ENCODE measurements around the gene LTBP1.
"Not testable (repeated sequence)": the region's sequence is repeated elsewhere in the genome, so short reads cannot be mapped to it uniquely, and the experiment has no call there.

The LTBP1 gene

GRCh38 chr2:33153008-33153407, 206.3 kb downstream of the LTBP1 start:
- DNase-seq: peak in 2 of 3 donors; percentile 16 to 25

GRCh38 chr2:33158482-33159003, 211.8 kb downstream of the LTBP1 start:
- DNase-seq: no peak

DNA sequence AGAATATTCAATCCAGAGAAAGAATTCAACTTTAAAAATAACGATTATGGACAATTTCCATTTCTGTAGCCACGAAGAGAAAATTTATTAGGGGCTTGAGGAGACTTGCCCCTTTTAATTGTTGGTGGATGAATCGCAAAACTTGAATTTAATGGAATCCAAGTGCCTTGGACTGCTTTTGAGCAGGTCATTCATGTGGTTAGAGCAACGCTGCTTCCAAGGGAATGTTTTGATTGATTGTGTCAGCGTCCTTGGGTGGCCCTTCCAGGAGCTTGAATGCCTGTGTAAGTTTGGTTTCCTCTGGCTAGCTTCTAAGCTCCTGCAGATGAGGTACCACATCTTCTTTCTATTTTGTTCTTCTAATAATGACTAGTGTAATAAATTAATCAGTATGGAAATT, 213.4 kb downstream of the LTBP1 start:
- DNase-seq: no peak

DNA sequence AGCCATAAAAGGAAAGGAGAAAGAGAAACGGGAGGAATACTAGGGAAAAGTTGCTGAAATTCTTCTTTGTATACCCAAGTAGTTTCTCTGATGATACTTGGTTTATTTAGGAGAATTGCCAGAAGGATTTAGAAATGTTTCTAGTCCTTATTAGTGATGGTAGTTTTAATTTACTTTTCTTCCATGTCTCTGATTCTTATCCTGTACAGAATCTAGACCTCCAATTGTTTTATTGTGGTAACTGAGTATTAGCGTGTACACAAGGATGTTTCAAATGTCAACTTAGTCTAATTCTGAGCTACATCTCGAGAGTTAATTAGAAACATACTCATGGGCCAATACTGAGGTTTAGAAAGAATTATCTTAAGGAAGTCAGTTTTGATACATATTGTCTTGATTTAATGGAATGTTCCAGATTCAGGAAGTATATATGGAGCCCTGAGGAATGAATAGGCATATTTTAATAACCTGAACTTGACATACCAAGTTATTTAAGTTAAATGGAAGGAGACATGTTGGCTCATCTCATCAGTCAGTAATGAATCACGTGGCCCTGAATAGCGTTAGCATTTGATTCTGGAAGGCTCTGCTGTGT, 219.6 kb downstream of the LTBP1 start:
- no peak for DNase-seq

GRCh38 chr2:33167622-33168245, 221.0 kb downstream of the LTBP1 start:
- no peak for DNase-seq

- no peak for DNase-seq
Observed at GRCh38 chr2:33168425-33168824, 221.7 kb downstream of the LTBP1 start.

DNA sequence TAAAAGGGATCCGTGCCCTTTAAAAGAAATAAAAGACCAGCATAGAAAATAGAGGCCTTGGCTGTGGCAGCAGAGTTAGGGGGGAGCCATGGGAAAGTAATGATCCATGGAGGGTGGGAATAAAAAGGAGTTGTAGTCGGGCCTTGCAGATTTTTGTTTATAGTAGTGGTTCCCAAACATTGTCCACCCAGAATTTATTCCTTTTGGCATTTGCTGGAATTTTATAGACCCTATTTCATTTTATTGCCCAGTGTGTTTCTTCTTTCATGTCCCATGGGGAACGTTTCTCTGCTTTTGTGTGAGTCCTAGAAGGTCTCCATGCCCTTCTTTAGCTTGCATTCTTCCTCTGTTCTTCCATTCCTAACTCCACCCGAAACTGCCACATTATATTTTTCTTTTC, 222.2 kb downstream of the LTBP1 start:
- no peak for DNase-seq

DNA sequence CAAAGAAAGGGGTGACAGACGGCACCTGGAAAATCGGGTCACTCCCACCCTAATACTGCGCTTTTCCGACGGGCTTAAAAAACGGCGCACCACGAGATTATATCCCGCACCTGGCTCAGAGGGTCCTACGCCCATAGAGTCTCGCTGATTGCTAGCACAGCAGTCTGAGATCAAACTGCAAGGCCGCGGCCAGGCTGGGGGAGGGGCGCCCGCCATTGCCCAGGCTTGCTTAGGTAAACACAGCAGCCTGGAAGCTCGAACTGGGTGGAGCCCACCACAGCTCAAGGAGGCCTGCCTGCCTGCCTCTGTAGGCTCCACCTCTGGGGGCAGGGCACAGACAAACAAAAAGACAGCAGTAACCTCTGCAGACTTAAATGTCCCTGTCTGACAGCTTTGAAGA, 223.5 kb downstream of the LTBP1 start:
- DNase-seq: not testable (repeated sequence)

GRCh38 chr2:33177627-33178026, 230.9 kb downstream of the LTBP1 start:
- DNase-seq: no peak

DNA sequence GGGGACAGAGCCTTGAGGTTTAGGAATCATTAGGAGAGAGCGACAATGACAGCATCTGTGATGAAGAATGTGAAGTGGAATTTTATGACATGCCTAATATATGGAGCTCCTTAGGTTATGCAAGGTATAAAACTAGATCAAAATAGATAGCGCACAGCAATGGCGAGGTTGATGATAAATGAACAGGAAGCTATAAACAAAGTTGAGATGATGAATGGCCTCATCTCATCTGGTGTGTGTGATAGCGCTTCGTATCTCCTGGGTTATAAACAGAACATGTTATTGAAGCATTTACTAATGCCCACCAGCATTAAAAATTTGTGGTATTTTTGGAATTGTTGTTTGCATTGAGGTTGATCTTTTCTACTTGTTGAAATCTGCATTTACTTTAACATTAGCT, 231.5 kb downstream of the LTBP1 start:
- no peak for DNase-seq

DNA sequence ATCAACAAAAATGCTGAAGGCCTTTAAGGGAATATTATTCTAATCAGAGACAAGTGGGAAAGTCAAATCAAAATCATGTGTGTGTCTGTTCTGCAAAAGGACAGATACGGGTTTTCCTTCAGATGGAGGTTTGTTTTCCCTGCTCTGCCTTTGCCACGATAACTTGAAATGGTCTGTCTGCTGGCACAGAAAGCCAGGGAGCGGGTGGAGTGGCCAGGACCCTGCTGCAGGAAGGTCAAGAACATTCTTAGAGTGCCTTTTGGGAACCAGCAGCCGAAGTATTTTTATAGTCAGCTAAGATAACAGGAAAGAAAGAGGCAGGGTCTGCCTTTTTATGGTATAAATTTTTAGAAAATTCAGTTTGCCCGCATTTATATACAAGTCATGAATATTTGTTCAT, 234.2 kb downstream of the LTBP1 start:
- no peak for DNase-seq

DNA sequence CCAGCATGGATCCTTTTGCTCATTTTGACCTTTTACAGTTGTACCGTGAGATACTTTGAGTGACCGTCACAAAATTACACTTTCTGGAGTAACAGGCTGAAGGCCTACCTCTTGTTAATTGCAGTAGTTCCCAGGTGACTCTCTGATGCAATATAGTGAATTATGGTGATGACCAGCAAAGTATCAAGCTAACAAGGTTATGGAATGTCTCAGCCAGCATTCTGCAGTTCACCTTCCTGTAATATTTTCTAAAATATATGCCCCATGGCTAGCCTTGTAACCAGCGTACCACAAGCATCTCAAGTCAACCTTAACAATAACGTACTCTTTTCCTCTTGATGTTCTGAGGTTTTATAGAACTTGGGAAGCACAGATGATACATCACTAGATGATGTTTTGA, 234.7 kb downstream of the LTBP1 start:
- DNase-seq: no peak

DNA sequence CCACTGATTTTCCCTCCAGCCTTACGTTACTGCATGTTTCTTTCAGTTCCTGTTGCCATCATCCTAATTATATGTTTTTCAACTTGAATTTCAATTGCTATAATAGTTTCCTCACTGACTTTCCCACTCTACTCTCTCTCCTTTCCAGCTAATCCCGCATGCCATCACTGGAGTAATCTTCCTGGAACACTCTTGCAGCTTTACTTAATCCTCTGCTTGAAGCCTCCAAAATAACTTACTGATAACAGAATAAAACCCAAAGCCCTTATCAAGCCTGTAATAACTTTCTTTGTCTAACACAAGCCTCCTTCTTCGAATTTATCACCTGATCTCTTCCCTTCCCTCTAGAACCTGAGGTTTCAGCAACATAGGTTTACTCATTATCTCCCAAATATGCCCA, 237.3 kb downstream of the LTBP1 start:
- DNase-seq: no peak

GRCh38 chr2:33186937-33187336, 240.2 kb downstream of the LTBP1 start:
- no peak for DNase-seq

DNA sequence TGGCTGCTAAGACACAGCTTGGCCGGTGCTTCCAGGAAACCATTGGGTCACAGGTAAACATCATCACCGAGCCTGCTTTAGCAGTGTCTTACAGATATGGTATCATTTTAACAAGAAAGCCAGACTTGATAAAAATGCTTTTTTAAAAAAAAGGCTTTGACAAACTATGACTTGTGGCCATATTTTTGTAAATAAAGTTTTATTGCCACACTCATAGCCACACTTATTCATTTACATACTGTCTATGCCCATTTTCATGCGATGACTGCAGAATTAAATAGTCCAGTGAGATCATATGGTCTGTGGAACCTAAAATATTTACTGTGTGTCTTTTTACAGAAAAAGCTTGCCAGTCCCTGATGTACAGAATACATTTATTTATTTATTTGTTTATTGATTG, 242.0 kb downstream of the LTBP1 start:
- no peak for DNase-seq

- no peak for DNase-seq
Observed at GRCh38 chr2:33190393-33190937, 243.7 kb downstream of the LTBP1 start.

- no peak for DNase-seq
Observed at GRCh38 chr2:33195891-33196290, 249.1 kb downstream of the LTBP1 start.

DNA sequence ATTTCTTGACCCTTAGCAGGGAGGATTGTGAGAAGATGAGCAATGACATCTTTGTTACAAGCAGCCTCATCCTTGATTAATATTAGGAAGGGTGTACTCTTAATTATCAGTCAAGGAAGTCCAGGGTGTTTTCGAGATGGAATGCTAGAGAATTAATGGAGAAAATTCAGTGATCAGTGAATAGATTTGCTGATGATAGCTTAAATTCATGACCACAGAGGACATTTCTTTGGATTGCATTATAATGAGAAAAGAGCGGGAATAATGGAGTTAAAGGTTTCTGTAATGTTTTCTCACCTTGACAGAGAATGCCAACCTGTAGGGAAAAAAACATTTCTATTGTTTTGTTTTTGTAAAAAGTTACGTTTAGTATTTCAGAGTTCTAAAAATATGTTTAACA, 249.9 kb downstream of the LTBP1 start:
- DNase-seq: no peak

- DNase-seq: no peak
Observed at GRCh38 chr2:33197198-33197938, 250.6 kb downstream of the LTBP1 start.

- no peak for DNase-seq
Observed at GRCh38 chr2:33202641-33203522, 256.1 kb downstream of the LTBP1 start.

DNA sequence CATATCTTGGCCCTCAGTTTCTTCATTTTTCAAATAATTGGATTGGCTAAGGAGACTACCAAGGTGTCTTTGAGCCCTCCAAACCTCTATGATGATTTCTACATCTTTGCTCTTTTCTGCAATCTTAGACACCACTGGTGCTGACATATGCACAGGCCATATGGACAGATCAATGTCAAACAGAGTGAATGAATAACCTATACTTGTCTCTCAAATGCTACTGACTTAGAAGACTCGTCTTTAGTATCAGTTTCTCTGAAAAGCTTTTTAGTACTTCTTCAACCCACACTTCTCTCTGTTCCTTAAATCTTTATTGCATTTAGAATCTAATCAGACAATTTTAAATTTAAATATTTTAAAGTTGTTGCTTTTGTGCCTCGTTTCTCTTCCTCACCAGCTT, 258.2 kb downstream of the LTBP1 start:
- DNase-seq: no peak

DNA sequence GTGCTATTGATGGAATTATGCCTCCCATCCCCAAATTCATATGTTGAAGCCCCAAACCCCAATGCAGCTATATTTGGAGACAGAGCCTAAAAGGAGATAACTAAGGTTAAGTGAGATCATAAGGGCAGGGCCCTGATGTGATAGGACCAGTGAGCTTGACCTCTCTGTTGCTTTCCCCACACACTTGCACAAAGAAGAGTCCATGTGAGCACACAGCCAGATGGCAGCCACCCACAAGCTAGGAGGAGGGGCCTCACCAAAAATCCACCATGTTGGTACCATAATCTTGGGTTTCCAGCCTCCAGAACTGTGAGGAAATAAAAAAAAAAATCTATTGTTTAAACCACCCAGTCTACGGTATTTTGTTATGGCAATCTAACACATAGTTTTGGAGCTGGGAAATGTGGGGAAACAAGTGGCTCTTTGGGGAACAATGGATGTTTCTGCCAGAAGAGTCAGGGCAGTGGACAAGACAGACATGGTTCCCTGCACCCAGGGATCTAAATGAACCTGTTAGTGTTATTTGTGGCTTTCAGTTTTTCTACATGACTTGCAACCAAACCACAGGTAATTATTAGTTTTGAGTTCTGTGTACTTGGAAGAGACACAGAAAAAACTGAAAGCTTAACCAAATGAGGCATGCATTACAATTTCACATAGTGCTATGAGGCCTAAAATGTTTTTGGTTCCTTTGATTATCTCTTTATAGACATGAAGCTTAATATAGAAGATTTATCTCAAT, 259.1 kb downstream of the LTBP1 start:
- no peak for DNase-seq
